HCT116 (cell line): ENCODE data around the gene FAM222B. TPM values are rescaled to one million over a fixed set of nuclear protein-coding genes. Genes with fewer than 3 reads are reported as not detected.

Experiments
- ATAC-seq: fragments of 200-7000 bp; cut with Tn5 transposase; 2 replicates; pipeline ENCODE4 v1.9.1; 2020; ENCODE audit warnings: mild to moderate bottlenecking, moderate library complexity
- BruUV-seq: library from RNA; stranded (reverse); fragments of 400-500 nt; replicated peaks from 2 replicates; lab custom pipeline; 2021; lab: Mats Ljungman, UMichigan
- CTCF ChIA-PET: fragments of 300-600 bp; sonication (Branson Sonifier 250); formaldehyde crosslinking; loops from one replicate; lab custom pipeline; 2021; ENCODE audit warnings: antibody characterized with exemption; lab: Charles Lee
- POLR2A ChIA-PET: fragments of 300-600, 350-600 bp; sonication (Branson Sonifier 250); formaldehyde crosslinking; loops from one replicate; lab custom pipeline; 2021; ENCODE audit warnings: antibody characterized with exemption; lab: Charles Lee
- RAD21 ChIA-PET, 2 experiments: fragments of 300-600 bp; sonication (Branson Sonifier 250); formaldehyde crosslinking; loops; one replicate each; lab custom pipeline; 2023; ENCODE audit warnings: low total read pairs in 2 of 2; ENCODE audit not compliant: uncharacterized antibody in 2 of 2, unreplicated experiment in 2 of 2, low non-redundant PET in 1 of 2; lab: Charles Lee
- DNase-seq: peaks from one replicate; pipeline ENCODE4 v3.0.0-alpha.2; 2010; ENCODE audit warnings: low read depth, low spot score
- H2AFZ ChIP-seq: fragments of 200-600 bp; shearing (Covaris generic), sonication (generic); 2 replicates; pipeline ENCODE4 v1.6.1; 2017; ENCODE audit warnings: low read depth, mixed run types, mixed read lengths, antibody characterized with exemption, low read length; ENCODE audit not compliant: poor library complexity, severe bottlenecking
- H3K27ac ChIP-seq: 2 replicates; pipeline ENCODE4 v1.5.1; 2012; ENCODE audit warnings: low read depth, low read length
- H3K27me3 ChIP-seq: fragments of 200-600 bp; sonication (generic); 2 replicates; pipeline ENCODE4 v1.6.1; 2016; ENCODE audit warnings: mixed run types, low read length, mixed read lengths; ENCODE audit not compliant: insufficient read depth
- H3K36me3 ChIP-seq, 2 experiments: fragments of 200-500 bp in 1 of 2; fragments of 200-600 bp in 1 of 2; sonication (Bioruptor generic) in 1 of 2; sonication (generic) in 1 of 2; 2 replicates each; pipeline versions ENCODE4 v1.5.1 to v1.6.1; 2014 to 2016; ENCODE audit warnings: low read length in 2 of 2, inconsistent platforms in 1 of 2, mixed read lengths in 1 of 2, mixed run types in 1 of 2; ENCODE audit not compliant: insufficient read depth in 2 of 2, control insufficient read depth in 1 of 2
- H3K4me1 ChIP-seq, 2 experiments: fragments of 200-600 bp in 1 of 2; sonication (generic) in 1 of 2; 2 replicates each; pipeline versions ENCODE4 v1.5.1 to v1.6.1; 2012 to 2017; ENCODE audit warnings: low read length in 2 of 2, inconsistent platforms in 1 of 2, mild to moderate bottlenecking in 1 of 2, mixed read lengths in 1 of 2, mixed run types in 1 of 2, moderate library complexity in 1 of 2; ENCODE audit not compliant: insufficient read depth in 2 of 2, control insufficient read depth in 1 of 2
- H3K4me2 ChIP-seq: fragments of 200-600 bp; sonication (generic); 2 replicates; pipeline ENCODE4 v1.6.1; 2017; ENCODE audit warnings: mixed run types, low read length, mixed read lengths
- H3K4me3 ChIP-seq, 2 experiments: fragments of 200-600 bp in 1 of 2; sonication (generic) in 1 of 2; replicated peaks in 1 of 2; 2 replicates each; pipeline ENCODE4 v1.5.1; 2011 to 2016; ENCODE audit warnings: low read length in 2 of 2, control low read depth in 1 of 2, low read depth in 1 of 2, mild to moderate bottlenecking in 1 of 2, mixed read lengths in 1 of 2, mixed run types in 1 of 2
- H3K79me2 ChIP-seq: fragments of 200-600 bp; sonication (generic); 2 replicates; pipeline ENCODE4 v1.6.1; 2017; ENCODE audit warnings: mild to moderate bottlenecking, mixed run types, low read length, moderate library complexity, mixed read lengths; ENCODE audit not compliant: insufficient read depth
- H3K9ac ChIP-seq: fragments of 200-600 bp; sonication (generic); 2 replicates; pipeline ENCODE4 v1.6.1; 2016; ENCODE audit warnings: low read length, mixed read lengths
- H3K9me2 ChIP-seq: fragments of 200-600 bp; sonication (generic), shearing (Covaris generic); 2 replicates; pipeline ENCODE4 v1.6.1; 2017; ENCODE audit warnings: mixed run types, mild to moderate bottlenecking, moderate library complexity; ENCODE audit not compliant: insufficient read depth
- H3K9me3 ChIP-seq, 2 experiments: fragments of 200-500 bp in 1 of 2; fragments of 200-600 bp in 1 of 2; sonication (Bioruptor generic) in 1 of 2; sonication (generic) in 1 of 2; 2 replicates each; pipeline ENCODE4 v1.6.1; 2014 to 2017; ENCODE audit warnings: low read length in 2 of 2, mixed read lengths in 2 of 2, inconsistent platforms in 1 of 2, low read depth in 1 of 2, mild to moderate bottlenecking in 1 of 2, mixed run types in 1 of 2, moderate library complexity in 1 of 2; ENCODE audit not compliant: control insufficient read depth in 1 of 2, insufficient read depth in 1 of 2
- H4K20me1 ChIP-seq: fragments of 200-600 bp; sonication (generic), shearing (Covaris generic); 2 replicates; pipeline ENCODE4 v1.6.1; 2017; ENCODE audit warnings: mixed run types, mild to moderate bottlenecking, moderate library complexity; ENCODE audit not compliant: insufficient read depth
- EZH2 ChIP-seq: fragments of 200-600 bp; sonication (generic); IDR thresholded peaks from 2 replicates; pipeline ENCODE4 v1.6.1; 2017; ENCODE audit warnings: antibody characterized with exemption, mixed run types
- RAD21 ChIP-seq: IDR thresholded peaks from 2 replicates; pipeline ENCODE4 v1.6.1; 2012; ENCODE audit warnings: low read depth, mild to moderate bottlenecking
- SP1 ChIP-seq: IDR thresholded peaks from 2 replicates; pipeline ENCODE4 v1.6.1; 2012; ENCODE audit warnings: low read depth
- intact Hi-C: fragments of 100-400 bp; cut with micrococcal nuclease; formaldehyde crosslinking; loops from 2 replicates; pipeline ENCODE4 v1.10.0; 2022
- total RNA-seq: library from RNA; stranded (reverse); gene quantifications from one replicate; pipeline ENCODE4 v1.2.1, GENCODE V29; 2021; ENCODE audit not compliant: unreplicated experiment
- TF ChIP-seq, protein P1 (sequence below): IDR thresholded peaks from 2 replicates; pipeline ENCODE4 v1.6.1; 2012
- TF ChIP-seq, protein P2 (sequence below), 3 experiments: fragments of 200-600 bp in 1 of 3; sonication (generic) in 1 of 3; IDR thresholded peaks in 2 of 3; conservative IDR thresholded peaks in 1 of 3; 2 replicates each; pipeline ENCODE4 v1.5.1; 2012 to 2017; ENCODE audit warnings: low read depth in 2 of 3, low read length in 2 of 3, antibody characterized with exemption in 1 of 3, borderline replicate concordance in 1 of 3, control low read depth in 1 of 3, mild to moderate bottlenecking in 1 of 3, mixed read lengths in 1 of 3, mixed run types in 1 of 3, moderate library complexity in 1 of 3; ENCODE audit not compliant: insufficient read depth in 1 of 3

FAM222B gene
- total RNA-seq, 1 experiment from 2014 or later = 22.7 TPM

DNA sequence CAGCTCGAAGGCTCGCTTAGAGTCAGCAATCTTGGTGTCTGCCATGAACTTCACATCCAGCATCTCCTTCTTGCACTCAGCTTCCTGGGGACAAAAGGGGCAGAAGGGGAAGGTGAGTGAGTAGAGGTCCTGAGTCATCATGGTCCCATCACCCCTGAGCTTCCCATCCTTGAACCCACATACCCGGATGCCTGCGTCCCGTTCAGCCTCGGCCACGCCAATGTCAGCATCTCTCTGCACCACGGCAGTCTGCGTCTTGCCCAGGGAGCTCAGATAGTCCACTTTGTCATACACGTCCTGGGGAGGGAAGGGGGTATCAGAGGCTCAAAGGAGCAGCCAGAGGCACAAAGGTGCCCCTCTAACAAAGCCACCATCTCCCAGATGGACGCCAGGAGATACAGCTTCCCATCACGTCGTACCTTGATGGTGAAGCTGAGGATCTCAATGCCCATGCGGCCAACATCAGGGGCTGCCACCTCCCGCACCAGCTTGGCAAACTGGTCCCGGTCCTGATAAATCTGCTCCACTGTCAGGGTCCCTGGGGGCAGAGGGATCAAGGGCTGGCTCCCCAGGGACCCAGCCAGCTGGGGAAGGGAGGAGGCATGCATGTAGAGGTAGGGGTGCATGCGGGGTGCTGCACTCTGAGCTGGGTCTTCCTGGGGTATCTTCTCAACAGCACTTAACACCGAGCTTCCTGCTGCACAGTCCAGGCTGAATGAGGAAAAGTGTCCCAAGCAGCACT is 39.7 kb upstream of the FAM222B start:
- Histone ChIP-seq H3K9me3 (no peaks in the 10 kb centered on the region), H3K4me3 (no peak overlapping the region), H3K27ac (no peak overlapping the region), H3K27me3 (no peaks in the 10 kb centered on the region), H3K9ac (no peak overlapping the region), H2AFZ (no peak overlapping the region), H3K9me2 (no peaks in the 10 kb centered on the region), H4K20me1 (no peaks in the 10 kb centered on the region), H3K36me3 (peaks cover 0 to 5% of the 10 kb centered on the region in 2 experiments; a peak in 2 of 4 replicates), H3K4me1 (no peaks in the 10 kb centered on the region; a peak in 1 of 4 replicates), H3K79me2 (no peaks in the 10 kb centered on the region), H3K4me2 (no peak overlapping the region)
- no peak for TF ChIP-seq RAD21
- TF ChIP-seq, protein P1, sequence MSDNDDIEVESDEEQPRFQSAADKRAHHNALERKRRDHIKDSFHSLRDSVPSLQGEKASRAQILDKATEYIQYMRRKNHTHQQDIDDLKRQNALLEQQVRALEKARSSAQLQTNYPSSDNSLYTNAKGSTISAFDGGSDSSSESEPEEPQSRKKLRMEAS = no peak
- TF ChIP-seq SP1 = no peak
- TF ChIP-seq, protein P2, sequence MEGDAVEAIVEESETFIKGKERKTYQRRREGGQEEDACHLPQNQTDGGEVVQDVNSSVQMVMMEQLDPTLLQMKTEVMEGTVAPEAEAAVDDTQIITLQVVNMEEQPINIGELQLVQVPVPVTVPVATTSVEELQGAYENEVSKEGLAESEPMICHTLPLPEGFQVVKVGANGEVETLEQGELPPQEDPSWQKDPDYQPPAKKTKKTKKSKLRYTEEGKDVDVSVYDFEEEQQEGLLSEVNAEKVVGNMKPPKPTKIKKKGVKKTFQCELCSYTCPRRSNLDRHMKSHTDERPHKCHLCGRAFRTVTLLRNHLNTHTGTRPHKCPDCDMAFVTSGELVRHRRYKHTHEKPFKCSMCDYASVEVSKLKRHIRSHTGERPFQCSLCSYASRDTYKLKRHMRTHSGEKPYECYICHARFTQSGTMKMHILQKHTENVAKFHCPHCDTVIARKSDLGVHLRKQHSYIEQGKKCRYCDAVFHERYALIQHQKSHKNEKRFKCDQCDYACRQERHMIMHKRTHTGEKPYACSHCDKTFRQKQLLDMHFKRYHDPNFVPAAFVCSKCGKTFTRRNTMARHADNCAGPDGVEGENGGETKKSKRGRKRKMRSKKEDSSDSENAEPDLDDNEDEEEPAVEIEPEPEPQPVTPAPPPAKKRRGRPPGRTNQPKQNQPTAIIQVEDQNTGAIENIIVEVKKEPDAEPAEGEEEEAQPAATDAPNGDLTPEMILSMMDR (IDR thresholded peaks at IDR 0.05 in 2 of 3, conservative IDR thresholded peaks at IDR 0.05 in 1 of 3; ENCODE audit: borderline replicate concordance in 1 of 3, insufficient read depth in 1 of 3, low read depth in 2 of 3, low read length in 2 of 3) = no peak
- TF ChIP-seq EZH2 = no peak
- POLR2A ChIA-PET = no interaction called here
- intact Hi-C loops = no loop called here
- ATAC-seq (no peak), DNase-seq (no peak)
- BruUV-seq = no TSS peak
- CTCF ChIA-PET = interaction anchor here (1.5 to 2.1 kb wide), 2 partner anchors 119 to 155 kb away, joined by 6 to 11 read pairs; partner anchors contain the start of gene TLCD1
- RAD21 ChIA-PET = no interaction called here
